GM19238 (cell line): Measurements from ENCODE around the gene FYCO1.

Experiments
- DNase-seq: peaks from one replicate; pipeline ENCODE4 v3.0.0; 2011; ENCODE audit warnings: low spot score; ENCODE audit not compliant: insufficient read length

FYCO1 gene

GRCh38 chr3:45917146-45917898 is 78.3 kb downstream of the FYCO1 start:
- DNase-seq, result no peak

- DNase-seq, result peak; percentile 84
Measured at GRCh38 chr3:45915518-45916231, 79.9 kb downstream of the FYCO1 start.

GRCh38 chr3:45915059-45915439 is 80.6 kb downstream of the FYCO1 start:
- DNase-seq, result no peak

- DNase-seq, result no peak
Measured at GRCh38 chr3:45914362-45915058, 81.1 kb downstream of the FYCO1 start.

- DNase-seq, result no peak
Measured at GRCh38 chr3:45912435-45912834, 83.2 kb downstream of the FYCO1 start.

- no peak for DNase-seq
Measured at GRCh38 chr3:45911511-45912226, 84.0 kb downstream of the FYCO1 start.

- DNase-seq, result no peak
Measured at GRCh38 chr3:45910892-45911291, 84.7 kb downstream of the FYCO1 start.

- DNase-seq, result no peak
Measured at GRCh38 chr3:45909542-45909941, 86.1 kb downstream of the FYCO1 start.

- DNase-seq, result no peak
Measured at GRCh38 chr3:45908761-45909160, 86.9 kb downstream of the FYCO1 start.

GRCh38 chr3:45907769-45908705 is 87.6 kb downstream of the FYCO1 start:
- no peak for DNase-seq

- DNase-seq, result no peak
Measured at GRCh38 chr3:45906681-45907407, 88.8 kb downstream of the FYCO1 start.

GRCh38 chr3:45905755-45906154 is 89.9 kb downstream of the FYCO1 start:
- no peak for DNase-seq

GRCh38 chr3:45904931-45905330 is 90.7 kb downstream of the FYCO1 start:
- DNase-seq, result no peak

GRCh38 chr3:45896956-45897355 is 98.7 kb downstream of the FYCO1 start:
- DNase-seq, result no peak

- no peak for DNase-seq
Measured at GRCh38 chr3:45895686-45896468, 99.7 kb downstream of the FYCO1 start.

GRCh38 chr3:45894015-45894414 is 101.6 kb downstream of the FYCO1 start:
- DNase-seq, result no peak

GRCh38 chr3:45892161-45892560 is 103.5 kb downstream of the FYCO1 start:
- no peak for DNase-seq

GRCh38 chr3:45890405-45890804 is 105.2 kb downstream of the FYCO1 start:
- DNase-seq, result no peak

- no peak for DNase-seq
Measured at GRCh38 chr3:45889337-45889736, 106.3 kb downstream of the FYCO1 start.
